Progenitor cell of endocrine pancreas (in vitro differentiated cells): ENCODE results near the gene IVD. TPM values are rescaled to one million over a fixed set of nuclear protein-coding genes. Genes with fewer than 3 reads are reported as not detected.
A peak's percentile ranks its signal among the peaks of the same experiment; 100 is the strongest.

Experiments
- DNase-seq: peaks from one replicate; pipeline ENCODE4 v3.0.0; 2021; ENCODE audit warnings: low spot score; ENCODE audit not compliant: unreplicated experiment
- H3K27ac Mint-ChIP-seq: 2 replicates; pipeline ENCODE4 v1.8.0; 2021; ENCODE audit warnings: mild to moderate bottlenecking, moderate library complexity, mixed read lengths
- H3K27me3 Mint-ChIP-seq: 2 replicates; pipeline ENCODE4 v1.8.0; 2021; ENCODE audit warnings: mixed read lengths
- H3K36me3 Mint-ChIP-seq: 2 replicates; pipeline ENCODE4 v1.8.0; 2022; ENCODE audit warnings: mixed read lengths; ENCODE audit not compliant: insufficient read depth
- H3K4me1 Mint-ChIP-seq: 2 replicates; pipeline ENCODE4 v1.8.0; 2021; ENCODE audit warnings: low read depth, mixed read lengths
- H3K4me3 Mint-ChIP-seq: 2 replicates; pipeline ENCODE4 v1.8.0; 2021; ENCODE audit warnings: low read depth, mild to moderate bottlenecking, moderate library complexity, mixed read lengths
- H3K9me3 Mint-ChIP-seq: 2 replicates; pipeline ENCODE4 v1.8.0; 2021; ENCODE audit warnings: low read depth, mixed read lengths
- CTCF ChIP-seq: fragments of 200-600 bp; sonication (generic); IDR thresholded peaks from one replicate; pipeline ENCODE4 v1.5.0; 2021; ENCODE audit warnings: antibody characterized with exemption, mild to moderate bottlenecking; ENCODE audit not compliant: unreplicated experiment
- long read RNA-seq: library from polyadenylated mRNA; unstranded; transcript quantifications from one replicate; pipeline ENCODE4 v2.0.0, GENCODE V29; 2020
- total RNA-seq: library from RNA; stranded (reverse); gene quantifications from 2 replicates; pipeline ENCODE4 v1.2.1, GENCODE V29; 2021

Gene IVD
- total RNA-seq, result 82.0 and 93.0 TPM in 2 replicates
- long read RNA-seq, transcript IVD-206 (12 exons, 1,809 nt), result major isoform, 163 of 255 reads
- long read RNA-seq, partial matches to known transcripts, result 14 of 255 reads
- long read RNA-seq, other reads (novel, unspliced or antisense), result 78 of 255 reads

- Mint-ChIP-seq H3K27ac (peak within 1 kb of the TSS; percentile 85), H3K9me3 (no peaks in the 10 kb centered on the region), H3K36me3 (peaks cover under 1% of the 10 kb centered on the region), H3K27me3 (no peaks in the 10 kb centered on the region), H3K4me3 (peak within 1 kb of the TSS; percentile 87), H3K4me1 (peaks cover 12% of the 10 kb centered on the region)
- DNase-seq, result peak; percentile 86
- TF ChIP-seq CTCF, result no peak
These were observed at the start of gene IVD for GRCh38 chr15:40405501-40406381. IVD (plus strand) TSS chr15:40405795; CDS start chr15:40405828, 33 bp downstream.

GRCh38 chr15:40355976-40356585, 49.5 kb upstream of the IVD start:
- DNase-seq, result no peak
- no peak overlapping the region for H3K4me3 Mint-ChIP-seq
- H3K27ac Mint-ChIP-seq, result no peak overlapping the region
- H3K9me3 Mint-ChIP-seq, result no peaks in the 10 kb centered on the region
- peaks cover 65% of the 10 kb centered on the region for H3K27me3 Mint-ChIP-seq
- H3K36me3 Mint-ChIP-seq, result no peaks in the 10 kb centered on the region
- peaks cover 5% of the 10 kb centered on the region for H3K4me1 Mint-ChIP-seq
- no peak for TF ChIP-seq CTCF

- Mint-ChIP-seq H3K4me1 (peaks cover 3% of the 10 kb centered on the region), H3K4me3 (peak overlapping the region; percentile 72), H3K27me3 (peaks cover 73% of the 10 kb centered on the region), H3K9me3 (no peaks in the 10 kb centered on the region), H3K36me3 (no peaks in the 10 kb centered on the region), H3K27ac (no peak overlapping the region)
- TF ChIP-seq CTCF, result no peak
- DNase-seq, result no peak
These were observed 48.3 kb upstream of the IVD start for GRCh38 chr15:40357246-40357645.

DNA sequence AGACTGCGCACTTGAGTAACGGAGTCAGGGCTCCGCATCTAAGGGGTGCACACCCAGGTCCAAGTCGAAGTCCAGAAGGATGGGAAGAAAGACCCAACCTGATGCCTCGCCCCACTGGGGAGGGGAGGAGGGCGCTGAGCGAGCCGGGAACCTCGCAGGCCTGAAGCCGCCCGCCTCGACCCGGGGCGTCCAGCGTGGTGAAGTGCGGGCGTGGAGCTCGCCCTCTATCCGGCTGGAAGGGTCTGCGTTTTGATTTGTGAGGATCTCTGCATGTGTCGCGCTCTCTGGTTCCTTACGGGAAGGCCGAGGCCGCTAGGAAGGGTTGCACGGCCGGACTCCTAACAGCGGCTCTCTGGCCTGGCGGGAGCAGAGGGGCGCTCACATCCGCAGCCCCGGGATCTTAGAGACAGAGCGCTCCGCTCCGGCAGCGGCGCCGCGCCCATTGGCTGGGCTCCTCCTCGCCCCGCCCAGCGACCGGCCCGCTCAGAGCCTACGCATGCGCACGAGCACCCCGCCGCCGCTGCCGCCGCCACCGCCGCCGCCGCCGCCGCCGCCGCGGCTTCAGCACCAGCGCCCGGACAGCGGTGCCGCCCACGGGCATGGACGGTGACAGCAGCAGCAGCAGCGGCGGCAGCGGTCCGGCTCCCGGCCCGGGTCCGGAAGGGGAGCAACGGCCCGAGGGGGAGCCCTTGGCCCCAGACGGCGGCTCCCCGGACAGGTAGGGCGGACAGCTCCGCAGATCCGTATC, 47.7 kb upstream of the IVD start, which contains the start of gene DISP2:
DISP2 (plus strand) TSS at position 497 of the 748 bp plus-strand sequence; CDS start at position 600, 103 bp downstream.
- TF ChIP-seq CTCF, result no peak
- H3K4me1 Mint-ChIP-seq, result peaks cover 3% of the 10 kb centered on the region
- H3K4me3 Mint-ChIP-seq, result peak within 1 kb of the TSS; percentile 72
- no peaks in the 10 kb centered on the region for H3K36me3 Mint-ChIP-seq
- peak; percentile 92 for DNase-seq
- peaks cover 74% of the 10 kb centered on the region for H3K27me3 Mint-ChIP-seq
- H3K9me3 Mint-ChIP-seq, result no peaks in the 10 kb centered on the region
- H3K27ac Mint-ChIP-seq, result peak within 1 kb of the TSS; percentile 74
